ENCODE results near the gene RGS7. TPM values are rescaled to one million over a fixed set of nuclear protein-coding genes. Genes with fewer than 3 reads are reported as not detected.
"Not testable (repeated sequence)": the region's sequence is repeated elsewhere in the genome, so short reads cannot be mapped to it uniquely, and the experiment has no call there.

Gene RGS7
- total RNA-seq, 1 experiment from 2014 or later: 1.0 TPM

DNA sequence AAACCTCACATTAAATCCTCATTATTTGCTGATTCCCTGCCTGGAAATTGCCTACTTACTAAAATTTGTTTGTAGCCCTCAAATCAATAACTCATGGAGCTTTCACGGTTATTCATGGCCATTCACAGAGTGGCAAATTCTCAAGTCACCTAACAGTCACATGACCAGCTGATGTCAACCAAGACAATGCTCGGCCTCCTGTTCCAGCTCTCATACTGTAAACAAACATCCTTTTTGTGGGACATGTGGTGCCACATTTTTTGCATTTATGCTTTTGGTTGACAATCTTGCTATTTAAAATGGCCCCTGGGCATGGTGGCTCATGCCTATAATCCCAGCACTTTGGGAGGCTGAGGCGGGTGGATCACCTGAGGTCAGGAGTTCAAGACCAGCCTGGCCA lies 473.5 kb downstream of the RGS7 start:
- intact Hi-C loops (cut with micrococcal nuclease; ENCODE audit: unreplicated experiment): no loop called here
- no peaks in the 10 kb centered on the region for H3K4me1 Mint-ChIP-seq (ENCODE audit: low read depth, unreplicated experiment)
- no peak for DNase-seq
- BruUV-seq (replicated peaks): no TSS peak
- H3K27ac Mint-ChIP-seq (ENCODE audit: unreplicated experiment): no peak overlapping the region
- H3K9me3 Mint-ChIP-seq (ENCODE audit: low read depth, unreplicated experiment): no peaks in the 10 kb centered on the region
- H3K36me3 Mint-ChIP-seq (ENCODE audit: insufficient read depth, unreplicated experiment): no peaks in the 10 kb centered on the region
- H3K4me3 Mint-ChIP-seq (ENCODE audit: low read depth, unreplicated experiment): no peak overlapping the region
- CTCF ChIA-PET: interaction anchor here (1.5 kb wide), 1 partner anchor 151 kb away, joined by 13 read pairs; no protein-coding TSS in a partner anchor
- TF ChIP-seq, protein P1, sequence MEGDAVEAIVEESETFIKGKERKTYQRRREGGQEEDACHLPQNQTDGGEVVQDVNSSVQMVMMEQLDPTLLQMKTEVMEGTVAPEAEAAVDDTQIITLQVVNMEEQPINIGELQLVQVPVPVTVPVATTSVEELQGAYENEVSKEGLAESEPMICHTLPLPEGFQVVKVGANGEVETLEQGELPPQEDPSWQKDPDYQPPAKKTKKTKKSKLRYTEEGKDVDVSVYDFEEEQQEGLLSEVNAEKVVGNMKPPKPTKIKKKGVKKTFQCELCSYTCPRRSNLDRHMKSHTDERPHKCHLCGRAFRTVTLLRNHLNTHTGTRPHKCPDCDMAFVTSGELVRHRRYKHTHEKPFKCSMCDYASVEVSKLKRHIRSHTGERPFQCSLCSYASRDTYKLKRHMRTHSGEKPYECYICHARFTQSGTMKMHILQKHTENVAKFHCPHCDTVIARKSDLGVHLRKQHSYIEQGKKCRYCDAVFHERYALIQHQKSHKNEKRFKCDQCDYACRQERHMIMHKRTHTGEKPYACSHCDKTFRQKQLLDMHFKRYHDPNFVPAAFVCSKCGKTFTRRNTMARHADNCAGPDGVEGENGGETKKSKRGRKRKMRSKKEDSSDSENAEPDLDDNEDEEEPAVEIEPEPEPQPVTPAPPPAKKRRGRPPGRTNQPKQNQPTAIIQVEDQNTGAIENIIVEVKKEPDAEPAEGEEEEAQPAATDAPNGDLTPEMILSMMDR (IDR thresholded peaks at IDR 0.05; ENCODE audit: unreplicated experiment): no peak
- H3K27me3 Mint-ChIP-seq (ENCODE audit: unreplicated experiment): no peaks in the 10 kb centered on the region

DNA sequence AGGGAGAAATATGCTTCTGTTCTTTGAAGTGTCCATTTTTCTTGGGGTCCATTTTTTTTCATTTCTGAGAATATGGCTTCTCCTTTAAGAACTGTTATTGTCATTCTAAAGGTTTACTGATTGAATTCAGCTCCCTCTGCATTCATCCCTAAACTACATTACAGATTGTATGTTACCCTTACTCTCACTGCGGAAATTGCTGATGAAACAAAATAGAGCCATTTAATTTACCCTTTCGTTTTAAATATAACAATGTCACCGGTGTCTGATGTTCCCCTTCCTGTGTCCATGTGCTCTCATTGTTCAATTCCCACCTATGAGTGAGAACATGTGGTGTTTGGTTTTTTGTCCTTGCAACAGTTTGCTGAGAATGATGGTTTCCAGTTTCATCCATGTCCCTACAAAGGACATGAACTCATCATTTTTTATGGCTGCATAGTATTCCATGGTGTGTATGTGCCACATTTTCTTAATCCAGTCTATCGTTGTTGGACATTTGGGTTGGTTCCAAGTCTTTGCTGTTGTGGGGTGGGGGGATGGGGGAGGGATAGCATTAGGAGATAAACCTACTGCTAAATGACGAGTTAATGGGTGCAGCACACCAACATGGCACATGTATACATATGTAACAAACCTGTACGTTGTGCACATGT lies 474.2 kb downstream of the RGS7 start:
- BruUV-seq (replicated peaks); CTCF ChIA-PET; H3K27me3 Mint-ChIP-seq (ENCODE audit: unreplicated experiment); H3K36me3 Mint-ChIP-seq (ENCODE audit: insufficient read depth, unreplicated experiment); H3K4me3 Mint-ChIP-seq (ENCODE audit: low read depth, unreplicated experiment); H3K4me1 Mint-ChIP-seq (ENCODE audit: low read depth, unreplicated experiment); DNase-seq; H3K9me3 Mint-ChIP-seq (ENCODE audit: low read depth, unreplicated experiment); H3K27ac Mint-ChIP-seq (ENCODE audit: unreplicated experiment): not testable (repeated sequence)
- intact Hi-C loops (cut with micrococcal nuclease; ENCODE audit: unreplicated experiment): loop anchor here (1.0 kb wide), 1 partner anchor 147 kb away; no protein-coding TSS in a partner anchor

DNA sequence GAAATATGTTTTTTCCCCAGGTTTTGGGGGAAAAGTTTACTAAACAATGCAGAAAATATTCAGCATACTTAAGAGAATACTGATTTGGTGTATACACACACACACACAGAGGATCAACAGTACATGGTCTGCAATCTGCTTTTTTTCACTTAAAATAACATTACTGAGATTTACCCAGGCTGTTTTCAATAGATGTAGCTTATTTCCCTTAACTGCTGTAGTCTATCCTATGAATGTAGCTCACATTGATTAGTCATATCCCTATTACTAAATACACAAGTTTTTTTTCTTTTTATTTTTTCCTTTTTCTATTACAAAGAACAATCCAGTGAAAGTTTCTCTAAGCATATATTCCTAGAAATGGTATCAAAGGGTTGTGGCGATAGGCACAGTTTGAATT lies 478.4 kb downstream of the RGS7 start:
- CTCF ChIA-PET: interaction anchor here (1.0 kb wide), 1 partner anchor 147 kb away, joined by 4 read pairs; no protein-coding TSS in a partner anchor
- Mint-ChIP-seq H3K4me1 (ENCODE audit: low read depth, unreplicated experiment) (no peaks in the 10 kb centered on the region), H3K4me3 (ENCODE audit: low read depth, unreplicated experiment) (no peak overlapping the region)

DNA sequence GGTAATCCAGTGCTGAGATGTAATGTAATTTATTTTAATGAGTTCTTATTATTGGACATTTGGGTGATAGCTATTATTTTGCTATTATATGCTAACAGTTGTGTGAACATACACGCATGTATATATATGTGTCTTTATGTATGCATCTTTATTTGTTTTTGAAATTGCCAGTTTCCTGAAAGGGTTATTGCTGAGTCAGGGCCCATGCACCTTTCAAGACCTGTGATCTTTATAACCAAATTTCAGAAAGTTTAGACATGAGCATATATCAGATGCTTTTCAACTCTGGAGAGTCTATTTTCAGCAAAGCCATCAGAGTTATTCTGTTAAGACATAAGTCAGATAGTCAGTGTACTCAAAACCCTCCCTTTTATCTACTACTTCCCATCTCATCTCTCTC lies 479.4 kb downstream of the RGS7 start:
- no peaks in the 10 kb centered on the region for H3K36me3 Mint-ChIP-seq (ENCODE audit: insufficient read depth, unreplicated experiment)
- no peak for DNase-seq
- TF ChIP-seq, protein P1 (IDR thresholded peaks at IDR 0.05; ENCODE audit: unreplicated experiment): no peak
- CTCF ChIA-PET: interaction anchor here (0.5 kb wide), 1 partner anchor 76 kb away, joined by 4 read pairs; no protein-coding TSS in a partner anchor
- H3K4me3 Mint-ChIP-seq (ENCODE audit: low read depth, unreplicated experiment): no peak overlapping the region
- no peaks in the 10 kb centered on the region for H3K27me3 Mint-ChIP-seq (ENCODE audit: unreplicated experiment)
- H3K27ac Mint-ChIP-seq (ENCODE audit: unreplicated experiment): no peak overlapping the region
- no TSS peak for BruUV-seq (replicated peaks)
- no peaks in the 10 kb centered on the region for H3K4me1 Mint-ChIP-seq (ENCODE audit: low read depth, unreplicated experiment)
- no peaks in the 10 kb centered on the region for H3K9me3 Mint-ChIP-seq (ENCODE audit: low read depth, unreplicated experiment)
- intact Hi-C loops (cut with micrococcal nuclease; ENCODE audit: unreplicated experiment): no loop called here

More for the DNA sequence above, 478.4 kb downstream of the RGS7 start:
- no peak for DNase-seq
- no peaks in the 10 kb centered on the region for H3K9me3 Mint-ChIP-seq (ENCODE audit: low read depth, unreplicated experiment)
- TF ChIP-seq, protein P1 (IDR thresholded peaks at IDR 0.05; ENCODE audit: unreplicated experiment): no peak
- intact Hi-C loops (cut with micrococcal nuclease; ENCODE audit: unreplicated experiment): no loop called here
- no peaks in the 10 kb centered on the region for H3K27me3 Mint-ChIP-seq (ENCODE audit: unreplicated experiment)
- no peaks in the 10 kb centered on the region for H3K36me3 Mint-ChIP-seq (ENCODE audit: insufficient read depth, unreplicated experiment)
- H3K27ac Mint-ChIP-seq (ENCODE audit: unreplicated experiment): no peak overlapping the region
- BruUV-seq (replicated peaks): no TSS peak

DNA sequence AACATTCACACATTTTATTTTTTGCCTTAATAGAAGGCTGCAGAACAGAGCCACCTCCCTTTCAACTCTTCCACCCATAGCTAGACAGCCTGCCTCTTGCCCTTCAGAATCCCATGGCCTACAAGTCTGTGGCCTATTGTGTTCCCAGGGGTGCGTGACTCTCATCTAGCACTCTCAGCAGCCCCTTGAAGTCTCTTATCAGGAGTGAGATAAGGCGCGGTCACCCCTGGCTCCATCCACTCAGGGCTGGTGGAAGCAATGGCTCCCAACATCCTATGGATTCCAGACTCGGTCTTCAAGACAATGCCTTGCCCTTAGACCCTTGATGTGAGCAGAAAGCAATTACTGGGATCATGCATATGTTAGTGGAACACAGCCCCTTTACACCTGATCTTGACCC lies 480.9 kb downstream of the RGS7 start:
- H3K36me3 Mint-ChIP-seq (ENCODE audit: insufficient read depth, unreplicated experiment): no peaks in the 10 kb centered on the region
- H3K27ac Mint-ChIP-seq (ENCODE audit: unreplicated experiment): no peak overlapping the region
- H3K9me3 Mint-ChIP-seq (ENCODE audit: low read depth, unreplicated experiment): no peaks in the 10 kb centered on the region
- BruUV-seq (replicated peaks): no TSS peak
- no peaks in the 10 kb centered on the region for H3K4me1 Mint-ChIP-seq (ENCODE audit: low read depth, unreplicated experiment)
- intact Hi-C loops (cut with micrococcal nuclease; ENCODE audit: unreplicated experiment): no loop called here
- TF ChIP-seq, protein P1 (IDR thresholded peaks at IDR 0.05; ENCODE audit: unreplicated experiment): no peak
- no peaks in the 10 kb centered on the region for H3K27me3 Mint-ChIP-seq (ENCODE audit: unreplicated experiment)
- DNase-seq: no peak
- no peak overlapping the region for H3K4me3 Mint-ChIP-seq (ENCODE audit: low read depth, unreplicated experiment)
- CTCF ChIA-PET: no interaction called here

Data from Calu3 (cell line).